ENCODE measurements around the gene RAI1.

DNA sequence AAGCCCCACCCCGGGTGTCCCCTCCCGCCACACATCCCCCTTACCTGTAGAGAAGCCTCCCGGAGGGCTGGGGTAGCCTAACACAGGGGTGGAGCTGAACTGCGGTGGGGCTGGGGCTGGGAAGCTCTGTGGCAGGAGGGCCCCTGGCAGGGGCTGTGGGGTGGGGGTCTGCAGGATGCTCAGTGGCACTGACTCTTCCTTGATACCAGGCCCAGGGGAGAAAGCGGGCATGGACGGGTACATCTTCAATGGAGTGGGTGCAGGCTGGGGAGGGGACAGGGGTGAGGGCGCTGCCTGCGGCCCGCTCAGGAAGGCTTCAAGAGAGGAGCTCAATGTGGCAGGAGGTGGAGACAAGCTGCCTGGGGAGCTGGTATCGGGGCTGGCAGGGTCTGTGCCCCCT lies 138.8 kb downstream of the RAI1 start:
- TF ChIP-seq POLR2AphosphoS5 (IDR thresholded peaks at IDR 0.05; ENCODE audit: low read depth) = no peak
- TF ChIP-seq, protein P1, sequence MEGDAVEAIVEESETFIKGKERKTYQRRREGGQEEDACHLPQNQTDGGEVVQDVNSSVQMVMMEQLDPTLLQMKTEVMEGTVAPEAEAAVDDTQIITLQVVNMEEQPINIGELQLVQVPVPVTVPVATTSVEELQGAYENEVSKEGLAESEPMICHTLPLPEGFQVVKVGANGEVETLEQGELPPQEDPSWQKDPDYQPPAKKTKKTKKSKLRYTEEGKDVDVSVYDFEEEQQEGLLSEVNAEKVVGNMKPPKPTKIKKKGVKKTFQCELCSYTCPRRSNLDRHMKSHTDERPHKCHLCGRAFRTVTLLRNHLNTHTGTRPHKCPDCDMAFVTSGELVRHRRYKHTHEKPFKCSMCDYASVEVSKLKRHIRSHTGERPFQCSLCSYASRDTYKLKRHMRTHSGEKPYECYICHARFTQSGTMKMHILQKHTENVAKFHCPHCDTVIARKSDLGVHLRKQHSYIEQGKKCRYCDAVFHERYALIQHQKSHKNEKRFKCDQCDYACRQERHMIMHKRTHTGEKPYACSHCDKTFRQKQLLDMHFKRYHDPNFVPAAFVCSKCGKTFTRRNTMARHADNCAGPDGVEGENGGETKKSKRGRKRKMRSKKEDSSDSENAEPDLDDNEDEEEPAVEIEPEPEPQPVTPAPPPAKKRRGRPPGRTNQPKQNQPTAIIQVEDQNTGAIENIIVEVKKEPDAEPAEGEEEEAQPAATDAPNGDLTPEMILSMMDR (conservative IDR thresholded peaks at IDR 0.05; ENCODE audit: low read depth in 2 of 2) = no peak
- TF ChIP-seq JUNB (IDR thresholded peaks at IDR 0.05; ENCODE audit: unreplicated experiment) = no peak
- no peak for TF ChIP-seq EZH2phosphoT487 (IDR thresholded peaks at IDR 0.05; ENCODE audit: unreplicated experiment)
- no peak for TF ChIP-seq EZH2 (IDR thresholded peaks at IDR 0.05; ENCODE audit: low read depth, unreplicated experiment)
- no peak for TF ChIP-seq CREB1 (CRISPR knock-in tag; IDR thresholded peaks at IDR 0.05; ENCODE audit: low read depth)
- TF ChIP-seq, protein P2, sequence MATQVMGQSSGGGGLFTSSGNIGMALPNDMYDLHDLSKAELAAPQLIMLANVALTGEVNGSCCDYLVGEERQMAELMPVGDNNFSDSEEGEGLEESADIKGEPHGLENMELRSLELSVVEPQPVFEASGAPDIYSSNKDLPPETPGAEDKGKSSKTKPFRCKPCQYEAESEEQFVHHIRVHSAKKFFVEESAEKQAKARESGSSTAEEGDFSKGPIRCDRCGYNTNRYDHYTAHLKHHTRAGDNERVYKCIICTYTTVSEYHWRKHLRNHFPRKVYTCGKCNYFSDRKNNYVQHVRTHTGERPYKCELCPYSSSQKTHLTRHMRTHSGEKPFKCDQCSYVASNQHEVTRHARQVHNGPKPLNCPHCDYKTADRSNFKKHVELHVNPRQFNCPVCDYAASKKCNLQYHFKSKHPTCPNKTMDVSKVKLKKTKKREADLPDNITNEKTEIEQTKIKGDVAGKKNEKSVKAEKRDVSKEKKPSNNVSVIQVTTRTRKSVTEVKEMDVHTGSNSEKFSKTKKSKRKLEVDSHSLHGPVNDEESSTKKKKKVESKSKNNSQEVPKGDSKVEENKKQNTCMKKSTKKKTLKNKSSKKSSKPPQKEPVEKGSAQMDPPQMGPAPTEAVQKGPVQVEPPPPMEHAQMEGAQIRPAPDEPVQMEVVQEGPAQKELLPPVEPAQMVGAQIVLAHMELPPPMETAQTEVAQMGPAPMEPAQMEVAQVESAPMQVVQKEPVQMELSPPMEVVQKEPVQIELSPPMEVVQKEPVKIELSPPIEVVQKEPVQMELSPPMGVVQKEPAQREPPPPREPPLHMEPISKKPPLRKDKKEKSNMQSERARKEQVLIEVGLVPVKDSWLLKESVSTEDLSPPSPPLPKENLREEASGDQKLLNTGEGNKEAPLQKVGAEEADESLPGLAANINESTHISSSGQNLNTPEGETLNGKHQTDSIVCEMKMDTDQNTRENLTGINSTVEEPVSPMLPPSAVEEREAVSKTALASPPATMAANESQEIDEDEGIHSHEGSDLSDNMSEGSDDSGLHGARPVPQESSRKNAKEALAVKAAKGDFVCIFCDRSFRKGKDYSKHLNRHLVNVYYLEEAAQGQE (IDR thresholded peaks at IDR 0.05; ENCODE audit: unreplicated experiment) = no peak
- TF ChIP-seq, protein P3, sequence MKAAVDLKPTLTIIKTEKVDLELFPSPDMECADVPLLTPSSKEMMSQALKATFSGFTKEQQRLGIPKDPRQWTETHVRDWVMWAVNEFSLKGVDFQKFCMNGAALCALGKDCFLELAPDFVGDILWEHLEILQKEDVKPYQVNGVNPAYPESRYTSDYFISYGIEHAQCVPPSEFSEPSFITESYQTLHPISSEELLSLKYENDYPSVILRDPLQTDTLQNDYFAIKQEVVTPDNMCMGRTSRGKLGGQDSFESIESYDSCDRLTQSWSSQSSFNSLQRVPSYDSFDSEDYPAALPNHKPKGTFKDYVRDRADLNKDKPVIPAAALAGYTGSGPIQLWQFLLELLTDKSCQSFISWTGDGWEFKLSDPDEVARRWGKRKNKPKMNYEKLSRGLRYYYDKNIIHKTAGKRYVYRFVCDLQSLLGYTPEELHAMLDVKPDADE (IDR thresholded peaks at IDR 0.05) = no peak
- TF ChIP-seq NANOG (IDR thresholded peaks at IDR 0.05; ENCODE audit: borderline replicate concordance) = no peak
- TF ChIP-seq, protein P4, sequence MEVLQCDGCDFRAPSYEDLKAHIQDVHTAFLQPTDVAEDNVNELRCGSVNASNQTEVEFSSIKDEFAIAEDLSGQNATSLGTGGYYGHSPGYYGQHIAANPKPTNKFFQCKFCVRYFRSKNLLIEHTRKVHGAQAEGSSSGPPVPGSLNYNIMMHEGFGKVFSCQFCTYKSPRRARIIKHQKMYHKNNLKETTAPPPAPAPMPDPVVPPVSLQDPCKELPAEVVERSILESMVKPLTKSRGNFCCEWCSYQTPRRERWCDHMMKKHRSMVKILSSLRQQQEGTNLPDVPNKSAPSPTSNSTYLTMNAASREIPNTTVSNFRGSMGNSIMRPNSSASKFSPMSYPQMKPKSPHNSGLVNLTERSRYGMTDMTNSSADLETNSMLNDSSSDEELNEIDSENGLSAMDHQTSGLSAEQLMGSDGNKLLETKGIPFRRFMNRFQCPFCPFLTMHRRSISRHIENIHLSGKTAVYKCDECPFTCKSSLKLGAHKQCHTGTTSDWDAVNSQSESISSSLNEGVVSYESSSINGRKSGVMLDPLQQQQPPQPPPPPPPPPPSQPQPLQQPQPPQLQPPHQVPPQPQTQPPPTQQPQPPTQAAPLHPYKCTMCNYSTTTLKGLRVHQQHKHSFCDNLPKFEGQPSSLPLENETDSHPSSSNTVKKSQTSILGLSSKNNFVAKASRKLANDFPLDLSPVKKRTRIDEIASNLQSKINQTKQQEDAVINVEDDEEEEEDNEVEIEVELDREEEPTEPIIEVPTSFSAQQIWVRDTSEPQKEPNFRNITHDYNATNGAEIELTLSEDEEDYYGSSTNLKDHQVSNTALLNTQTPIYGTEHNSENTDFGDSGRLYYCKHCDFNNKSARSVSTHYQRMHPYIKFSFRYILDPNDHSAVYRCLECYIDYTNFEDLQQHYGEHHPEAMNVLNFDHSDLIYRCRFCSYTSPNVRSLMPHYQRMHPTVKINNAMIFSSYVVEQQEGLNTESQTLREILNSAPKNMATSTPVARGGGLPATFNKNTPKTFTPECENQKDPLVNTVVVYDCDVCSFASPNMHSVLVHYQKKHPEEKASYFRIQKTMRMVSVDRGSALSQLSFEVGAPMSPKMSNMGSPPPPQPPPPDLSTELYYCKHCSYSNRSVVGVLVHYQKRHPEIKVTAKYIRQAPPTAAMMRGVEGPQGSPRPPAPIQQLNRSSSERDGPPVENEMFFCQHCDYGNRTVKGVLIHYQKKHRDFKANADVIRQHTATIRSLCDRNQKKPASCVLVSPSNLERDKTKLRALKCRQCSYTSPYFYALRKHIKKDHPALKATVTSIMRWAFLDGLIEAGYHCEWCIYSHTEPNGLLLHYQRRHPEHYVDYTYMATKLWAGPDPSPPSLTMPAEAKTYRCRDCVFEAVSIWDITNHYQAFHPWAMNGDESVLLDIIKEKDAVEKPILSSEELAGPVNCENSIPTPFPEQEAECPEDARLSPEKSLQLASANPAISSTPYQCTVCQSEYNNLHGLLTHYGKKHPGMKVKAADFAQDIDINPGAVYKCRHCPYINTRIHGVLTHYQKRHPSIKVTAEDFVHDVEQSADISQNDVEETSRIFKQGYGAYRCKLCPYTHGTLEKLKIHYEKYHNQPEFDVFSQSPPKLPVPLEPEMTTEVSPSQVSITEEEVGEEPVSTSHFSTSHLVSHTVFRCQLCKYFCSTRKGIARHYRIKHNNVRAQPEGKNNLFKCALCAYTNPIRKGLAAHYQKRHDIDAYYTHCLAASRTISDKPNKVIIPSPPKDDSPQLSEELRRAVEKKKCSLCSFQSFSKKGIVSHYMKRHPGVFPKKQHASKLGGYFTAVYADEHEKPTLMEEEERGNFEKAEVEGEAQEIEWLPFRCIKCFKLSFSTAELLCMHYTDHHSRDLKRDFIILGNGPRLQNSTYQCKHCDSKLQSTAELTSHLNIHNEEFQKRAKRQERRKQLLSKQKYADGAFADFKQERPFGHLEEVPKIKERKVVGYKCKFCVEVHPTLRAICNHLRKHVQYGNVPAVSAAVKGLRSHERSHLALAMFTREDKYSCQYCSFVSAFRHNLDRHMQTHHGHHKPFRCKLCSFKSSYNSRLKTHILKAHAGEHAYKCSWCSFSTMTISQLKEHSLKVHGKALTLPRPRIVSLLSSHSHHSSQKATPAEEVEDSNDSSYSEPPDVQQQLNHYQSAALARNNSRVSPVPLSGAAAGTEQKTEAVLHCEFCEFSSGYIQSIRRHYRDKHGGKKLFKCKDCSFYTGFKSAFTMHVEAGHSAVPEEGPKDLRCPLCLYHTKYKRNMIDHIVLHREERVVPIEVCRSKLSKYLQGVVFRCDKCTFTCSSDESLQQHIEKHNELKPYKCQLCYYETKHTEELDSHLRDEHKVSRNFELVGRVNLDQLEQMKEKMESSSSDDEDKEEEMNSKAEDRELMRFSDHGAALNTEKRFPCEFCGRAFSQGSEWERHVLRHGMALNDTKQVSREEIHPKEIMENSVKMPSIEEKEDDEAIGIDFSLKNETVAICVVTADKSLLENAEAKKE (CRISPR knock-in tag; IDR thresholded peaks at IDR 0.05) = no peak
- TF ChIP-seq ZNF114 (CRISPR knock-in tag; IDR thresholded peaks at IDR 0.05) = no peak
- TF ChIP-seq ZNF331 (CRISPR knock-in tag; IDR thresholded peaks at IDR 0.05; ENCODE audit: low read depth) = no peak

Measured in GM23338 (cell line).